Naive thymus-derived CD4-positive, alpha-beta T cell (primary cell): ENCODE measurements around the gene TNFRSF6B. TPM values are rescaled to one million over a fixed set of nuclear protein-coding genes. Genes with fewer than 3 reads are reported as not detected.

Experiments
- ATAC-seq: fragments of 150-1000 bp; cut with Tn5 transposase; 2 replicates; pipeline ENCODE4 v1.10.0; 2021; ENCODE audit warnings: mild to moderate bottlenecking, moderate library complexity
- CTCF ChIA-PET: fragments of 350-600 bp; sonication (Branson Sonifier 250); formaldehyde crosslinking; loops from one replicate; lab custom pipeline; 2021; ENCODE audit warnings: antibody characterized with exemption; lab: Charles Lee
- POLR2A ChIA-PET: fragments of 350-600 bp; sonication (Branson Sonifier 250); formaldehyde crosslinking; loops from one replicate; lab custom pipeline; 2021; ENCODE audit warnings: antibody characterized with exemption, inconsistent platforms; lab: Charles Lee
- DNase-seq, 9 donors: peaks; one replicate each; pipeline versions ENCODE4 v3.0.0 to v3.0.0-alpha.2; 2020 to 2022; ENCODE audit warnings: mixed read lengths in 1 of 9
- H3K27ac ChIP-seq: one replicate; pipeline ENCODE4 v1.7.0; 2013; ENCODE audit warnings: mild to moderate bottlenecking, low read depth, low read length, moderate library complexity
- H3K27me3 ChIP-seq, 2 donors: one replicate each; pipeline ENCODE4 v1.7.0; 2013; ENCODE audit warnings: low read length in 2 of 2, mild to moderate bottlenecking in 2 of 2, moderate library complexity in 2 of 2; ENCODE audit not compliant: control insufficient read depth in 2 of 2, insufficient read depth in 2 of 2
- H3K36me3 ChIP-seq, 3 experiments: 1 replicate in 2 of 3; 2 replicates in 1 of 3; pipeline ENCODE4 v1.7.0; 2013; ENCODE audit warnings: low read length in 3 of 3, mild to moderate bottlenecking in 3 of 3, moderate library complexity in 1 of 3; ENCODE audit not compliant: insufficient read depth in 3 of 3, control insufficient read depth in 2 of 3
- H3K4me1 ChIP-seq, 2 donors: one replicate each; pipeline ENCODE4 v1.7.0; 2013; ENCODE audit warnings: low read length in 2 of 2, mild to moderate bottlenecking in 2 of 2, moderate library complexity in 1 of 2; ENCODE audit not compliant: control insufficient read depth in 2 of 2, insufficient read depth in 2 of 2
- H3K4me3 ChIP-seq: 2 replicates; pipeline ENCODE4 v1.7.0; 2013; ENCODE audit warnings: mild to moderate bottlenecking, low read length
- H3K9me3 ChIP-seq, 3 experiments: 1 replicate in 2 of 3; 2 replicates in 1 of 3; pipeline ENCODE4 v1.7.0; 2013; ENCODE audit warnings: low read length in 3 of 3; ENCODE audit not compliant: control insufficient read depth in 2 of 3
- H3K27ac Mint-ChIP-seq, 9 donors: one replicate each; pipeline ENCODE4 v1.8.0; 2020 to 2022; ENCODE audit warnings: mixed read lengths in 9 of 9, mild to moderate bottlenecking in 8 of 9, moderate library complexity in 5 of 9, inconsistent platforms in 2 of 9
- H3K27me3 Mint-ChIP-seq, 5 donors: one replicate each; pipeline ENCODE4 v1.8.0; 2021 to 2022; ENCODE audit warnings: mixed read lengths in 5 of 5, mild to moderate bottlenecking in 1 of 5
- H3K36me3 Mint-ChIP-seq, 5 donors: one replicate each; pipeline ENCODE4 v1.8.0; 2020 to 2022; ENCODE audit warnings: mixed read lengths in 5 of 5, mild to moderate bottlenecking in 3 of 5, inconsistent platforms in 1 of 5
- H3K4me1 Mint-ChIP-seq, 7 donors: one replicate each; pipeline ENCODE4 v1.8.0; 2020 to 2022; ENCODE audit warnings: mixed read lengths in 7 of 7, mild to moderate bottlenecking in 3 of 7, inconsistent platforms in 1 of 7
- H3K4me3 Mint-ChIP-seq, 10 donors: one replicate each; pipeline ENCODE4 v1.8.0; 2020 to 2022; ENCODE audit warnings: mild to moderate bottlenecking in 10 of 10, mixed read lengths in 10 of 10, moderate library complexity in 6 of 10, inconsistent platforms in 2 of 10
- H3K9me3 Mint-ChIP-seq, 11 donors: one replicate each; pipeline ENCODE4 v1.8.0; 2020 to 2022; ENCODE audit warnings: mixed read lengths in 11 of 11, mild to moderate bottlenecking in 4 of 11, inconsistent platforms in 1 of 11, moderate library complexity in 1 of 11
- intact Hi-C, 2 donors: fragments of 100-400 bp; cut with micrococcal nuclease; formaldehyde crosslinking; loops; one replicate each; pipeline ENCODE4 v1.15.1; 2023
- polyA plus RNA-seq, 2 donors: library from polyadenylated mRNA; unstranded; fragments of 300-500 nt; fragmentation: Illumina TruSeq; gene quantifications; one replicate each; pipeline ENCODE4 v1.2.3, GENCODE V29; 2021
- total RNA-seq, 6 experiments: library from RNA in 5 of 6; stranded (reverse) in 5 of 6; gene quantifications; 1 replicate in 5 of 6; 2 replicates in 1 of 6; pipeline ENCODE4 v1.2.3 and lab custom pipeline; 2021 to 2026

The TNFRSF6B gene
- total and polyA plus RNA-seq, 7 experiments from 2014 or later, result 0.22 to 0.74 TPM; not detected in 5

DNA sequence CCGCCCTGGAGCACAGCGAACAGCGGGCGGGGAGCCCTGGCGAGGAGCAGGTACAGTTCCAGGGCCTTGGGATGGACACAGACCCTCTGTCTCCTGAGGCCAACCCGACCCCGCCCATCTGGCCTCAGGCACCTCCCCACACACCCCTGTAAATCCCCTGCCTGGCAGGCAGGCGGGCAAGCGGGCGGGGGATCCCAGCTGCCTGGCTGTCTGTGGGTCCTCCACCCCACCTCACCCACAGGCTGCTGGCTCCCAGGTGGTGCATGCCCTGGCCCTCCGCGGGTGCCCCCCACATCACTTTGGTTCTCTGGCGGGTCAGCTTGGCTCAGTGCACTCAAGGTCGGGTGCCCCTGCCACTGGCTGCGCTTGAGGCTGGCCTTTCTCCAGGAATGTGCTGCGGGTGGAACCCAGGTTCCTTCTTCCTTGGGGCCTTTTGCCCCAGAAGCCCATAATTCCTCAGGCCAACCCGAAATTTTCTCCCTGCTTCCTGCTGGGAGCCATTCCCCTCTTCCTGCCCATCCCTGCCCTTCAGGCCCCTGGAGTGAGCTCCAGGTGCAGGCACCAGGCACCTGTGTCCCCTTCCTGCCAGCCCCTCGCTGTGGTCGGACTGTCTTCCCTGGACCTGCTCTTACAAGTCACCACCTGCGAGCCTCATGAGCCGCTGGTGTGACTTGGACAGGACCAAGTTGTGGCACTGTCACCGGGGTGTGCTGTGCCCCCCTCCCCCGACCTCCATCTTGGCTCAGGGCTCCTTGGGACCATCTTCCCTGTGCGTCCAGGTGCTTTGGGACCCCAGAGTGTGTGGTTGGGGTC is 5.3 kb upstream of the TNFRSF6B start:
- CTCF ChIA-PET, result no interaction called here

GRCh38 chr20:63691711-63692435 is 4.6 kb upstream of the TNFRSF6B start:
- ChIA-PET POLR2A (interaction anchor here (0.7 kb wide), 1 partner anchor 11 kb away, joined by 3 read pairs; no protein-coding TSS in a partner anchor), CTCF (no interaction called here)

More for the DNA sequence above, 5.3 kb upstream of the TNFRSF6B start:
- Histone ChIP-seq H3K36me3 (peaks cover 0 to 14% (median 0%) of the 10 kb centered on the region in 3 experiments), H3K4me1 (peaks cover 2 to 23% of the 10 kb centered on the region in 2 donors), H3K27ac (no peak overlapping the region), H3K27me3 (no peaks in the 10 kb centered on the region), H3K9me3 (no peaks in the 10 kb centered on the region), H3K4me3 (no peak overlapping the region)
- H3K27ac Mint-ChIP-seq, result peak overlapping the region in 3 of 9 donors; percentile 32 to 46 (median 33)
- peaks cover 0 to 2% (median 0%) of the 10 kb centered on the region in 5 donors for H3K27me3 Mint-ChIP-seq
- POLR2A ChIA-PET, result no interaction called here
- peaks cover 0 to 10% (median 0%) of the 10 kb centered on the region in 5 donors for H3K36me3 Mint-ChIP-seq
- no peak for ATAC-seq
- H3K4me3 Mint-ChIP-seq, result no peak overlapping the region
- intact Hi-C loops, result no loop called here
- peaks cover 0 to 5% (median 0%) of the 10 kb centered on the region in 11 donors for H3K9me3 Mint-ChIP-seq
- peaks cover 2 to 16% (median 7%) of the 10 kb centered on the region in 7 donors for H3K4me1 Mint-ChIP-seq
- peak in 1 of 9 donors; percentile 4 for DNase-seq

GRCh38 chr20:63692436-63693082 is 3.9 kb upstream of the TNFRSF6B start:
- peak overlapping the region in 5 of 9 donors; percentile 51 to 85 (median 67) for H3K27ac Mint-ChIP-seq

More at GRCh38 chr20:63691711-63692435, 4.6 kb upstream of the TNFRSF6B start:
- no peaks in the 10 kb centered on the region for H3K27me3 ChIP-seq
- no peak overlapping the region for H3K4me3 ChIP-seq
- Mint-ChIP-seq H3K4me3 (no peak overlapping the region), H3K27me3 (peaks cover 0 to 2% (median 0%) of the 10 kb centered on the region in 5 donors), H3K27ac (peak overlapping the region in 2 of 9 donors; percentile 32 to 33), H3K36me3 (peaks cover 0 to 10% (median 0%) of the 10 kb centered on the region in 5 donors), H3K9me3 (peaks cover 0 to 5% (median 0%) of the 10 kb centered on the region in 11 donors), H3K4me1 (peaks cover 5 to 18% (median 7%) of the 10 kb centered on the region in 7 donors)
- H3K27ac ChIP-seq, result no peak overlapping the region
- ATAC-seq (no peak), DNase-seq (peak in 1 of 9 donors; percentile 5)
- intact Hi-C loops, result no loop called here
- H3K36me3 ChIP-seq, result peaks cover 0 to 14% (median 0%) of the 10 kb centered on the region in 3 experiments
- H3K4me1 ChIP-seq, result peaks cover 9 to 24% of the 10 kb centered on the region in 2 donors
- no peaks in the 10 kb centered on the region for H3K9me3 ChIP-seq

GRCh38 chr20:63693083-63693732 is 3.2 kb upstream of the TNFRSF6B start:
- no peak overlapping the region for H3K4me3 Mint-ChIP-seq

More at GRCh38 chr20:63692436-63693082, 3.9 kb upstream of the TNFRSF6B start:
- ATAC-seq (no peak), DNase-seq (peak in 1 of 9 donors; percentile 7)
- Histone ChIP-seq H3K27ac (no peak overlapping the region), H3K4me3 (no peak overlapping the region), H3K27me3 (no peaks in the 10 kb centered on the region), H3K9me3 (no peaks in the 10 kb centered on the region), H3K36me3 (peaks cover 0 to 14% (median 0%) of the 10 kb centered on the region in 3 experiments), H3K4me1 (peaks cover 12 to 24% of the 10 kb centered on the region in 2 donors)
- Mint-ChIP-seq H3K4me3 (peak overlapping the region in 1 of 10 donors; percentile 45), H3K4me1 (peaks cover 5 to 18% (median 6%) of the 10 kb centered on the region in 7 donors), H3K36me3 (peaks cover 0 to 10% (median 0%) of the 10 kb centered on the region in 5 donors), H3K27me3 (peaks cover 0 to 2% (median 0%) of the 10 kb centered on the region in 5 donors), H3K9me3 (peaks cover 0 to 5% (median 0%) of the 10 kb centered on the region in 11 donors)
- CTCF ChIA-PET, result no interaction called here
- intact Hi-C loops, result no loop called here
- POLR2A ChIA-PET, result interaction anchor here (0.7 kb wide), 1 partner anchor 11 kb away, joined by 3 read pairs; no protein-coding TSS in a partner anchor

DNA sequence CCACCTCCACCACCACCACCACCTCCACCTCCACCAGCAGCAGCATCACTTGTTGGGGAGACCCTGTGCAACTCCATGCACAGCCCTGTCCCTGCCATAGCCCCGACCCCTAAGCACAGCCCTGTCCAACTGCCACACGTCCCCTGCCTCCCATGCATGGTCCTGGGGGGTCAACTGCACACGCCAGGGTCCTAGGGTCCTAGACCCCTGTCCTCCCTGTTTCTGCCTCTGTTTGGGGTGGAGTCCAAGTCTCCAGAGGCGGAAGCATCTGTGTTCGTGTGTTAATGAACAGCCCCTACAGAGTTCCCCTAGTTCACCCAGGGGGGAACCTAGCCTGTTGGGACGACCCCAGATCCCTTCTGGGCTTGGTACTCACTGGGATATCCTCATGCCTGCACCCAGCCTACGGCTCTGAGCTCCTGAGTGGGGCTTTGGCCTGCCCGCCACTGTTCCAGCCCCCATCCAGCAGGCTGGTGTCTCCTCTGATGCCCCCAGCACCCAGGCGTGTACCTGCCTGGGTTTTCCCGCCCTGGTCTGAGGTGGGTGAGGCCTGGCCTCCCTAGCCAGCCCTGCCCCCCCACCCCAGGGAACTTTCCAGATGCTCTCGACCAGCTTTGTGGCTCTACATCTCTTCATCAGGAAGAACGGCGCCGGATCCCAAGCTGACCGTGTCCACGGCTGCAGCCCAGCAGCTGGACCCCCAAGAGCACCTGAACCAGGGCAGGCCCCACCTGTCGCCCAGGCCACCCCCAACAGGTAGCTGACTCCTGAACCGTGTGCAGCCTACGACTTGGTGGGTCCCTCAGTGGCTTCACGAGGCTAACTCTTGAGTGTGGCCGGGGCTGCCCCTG is 2.5 kb upstream of the TNFRSF6B start:
- Histone ChIP-seq H3K4me3 (no peak overlapping the region), H3K9me3 (no peaks in the 10 kb centered on the region), H3K4me1 (peaks cover 12 to 20% of the 10 kb centered on the region in 2 donors), H3K27ac (no peak overlapping the region), H3K27me3 (no peaks in the 10 kb centered on the region), H3K36me3 (peaks cover 0 to 14% (median 0%) of the 10 kb centered on the region in 3 experiments)
- intact Hi-C loops, result no loop called here
- H3K4me3 Mint-ChIP-seq, result peak overlapping the region in 2 of 10 donors; percentile 44 to 55
- ATAC-seq, result no peak
- peaks cover 0 to 2% (median 0%) of the 10 kb centered on the region in 5 donors for H3K27me3 Mint-ChIP-seq
- ChIA-PET POLR2A (interaction anchor here (0.5 to 1.5 kb wide), 2 partner anchors 14 to 289 kb away, joined by 3 read pairs; partner anchors contain the start of genes ARFRP1 and ZGPAT), CTCF (no interaction called here)
- DNase-seq, result peak in 1 of 9 donors; percentile 7
- peaks cover 5 to 18% (median 6%) of the 10 kb centered on the region in 7 donors for H3K4me1 Mint-ChIP-seq
- peak overlapping the region in 6 of 9 donors; percentile 21 to 86 (median 69) for H3K27ac Mint-ChIP-seq
- H3K9me3 Mint-ChIP-seq, result peaks cover 0 to 5% (median 0%) of the 10 kb centered on the region in 11 donors
- peaks cover 0 to 10% (median 0%) of the 10 kb centered on the region in 5 donors for H3K36me3 Mint-ChIP-seq

More at GRCh38 chr20:63693083-63693732, 3.2 kb upstream of the TNFRSF6B start:
- H3K36me3 ChIP-seq, result peaks cover 0 to 14% (median 0%) of the 10 kb centered on the region in 3 experiments
- Mint-ChIP-seq H3K36me3 (peaks cover 0 to 10% (median 0%) of the 10 kb centered on the region in 5 donors), H3K27ac (peak overlapping the region in 3 of 9 donors; percentile 9 to 51 (median 28)), H3K27me3 (peaks cover 0 to 2% (median 0%) of the 10 kb centered on the region in 5 donors), H3K4me1 (peaks cover 5 to 18% (median 6%) of the 10 kb centered on the region in 7 donors), H3K9me3 (peaks cover 0 to 5% (median 0%) of the 10 kb centered on the region in 11 donors)
- intact Hi-C loops, result no loop called here
- H3K27me3 ChIP-seq, result no peaks in the 10 kb centered on the region
- CTCF ChIA-PET, result no interaction called here
- ATAC-seq (no peak), DNase-seq (peak in 1 of 9 donors; percentile 7)
- H3K27ac ChIP-seq, result no peak overlapping the region
- POLR2A ChIA-PET, result no interaction called here
- no peaks in the 10 kb centered on the region for H3K9me3 ChIP-seq
- H3K4me3 ChIP-seq, result no peak overlapping the region
- peaks cover 12 to 20% of the 10 kb centered on the region in 2 donors for H3K4me1 ChIP-seq
